GM23338 (cell line): ENCODE results near the gene FAM241B.

Experiments used
- CREB1 ChIP-seq: fragments of 250-450 bp; sonication (Bioruptor Pico); IDR thresholded peaks from 2 replicates; pipeline ENCODE4 v1.5.0; 2020; ENCODE audit warnings: low read depth, mild to moderate bottlenecking, moderate library complexity
- POLR2AphosphoS5 ChIP-seq: IDR thresholded peaks from 2 replicates; pipeline ENCODE4 v1.6.1; 2016; ENCODE audit warnings: antibody characterized with exemption, low read depth
- ZNF114 ChIP-seq: fragments of 250-450 bp; sonication (Bioruptor Pico); IDR thresholded peaks from 2 replicates; pipeline ENCODE4 v1.5.0; 2020; ENCODE audit warnings: mild to moderate bottlenecking, moderate library complexity
- TF ChIP-seq, protein P1 (sequence below), 2 experiments: fragments of 200-600 bp in 1 of 2; sonication (generic) in 1 of 2; conservative IDR thresholded peaks; 2 replicates each; pipeline versions ENCODE4 v1.5.1 to v1.6.1; 2016 to 2017; ENCODE audit warnings: antibody characterized with exemption in 2 of 2, low read depth in 2 of 2, mild to moderate bottlenecking in 2 of 2, moderate library complexity in 1 of 2

- no peak for TF ChIP-seq POLR2AphosphoS5
- no peak for TF ChIP-seq CREB1 (CRISPR knock-in tag)
- TF ChIP-seq, protein P1, sequence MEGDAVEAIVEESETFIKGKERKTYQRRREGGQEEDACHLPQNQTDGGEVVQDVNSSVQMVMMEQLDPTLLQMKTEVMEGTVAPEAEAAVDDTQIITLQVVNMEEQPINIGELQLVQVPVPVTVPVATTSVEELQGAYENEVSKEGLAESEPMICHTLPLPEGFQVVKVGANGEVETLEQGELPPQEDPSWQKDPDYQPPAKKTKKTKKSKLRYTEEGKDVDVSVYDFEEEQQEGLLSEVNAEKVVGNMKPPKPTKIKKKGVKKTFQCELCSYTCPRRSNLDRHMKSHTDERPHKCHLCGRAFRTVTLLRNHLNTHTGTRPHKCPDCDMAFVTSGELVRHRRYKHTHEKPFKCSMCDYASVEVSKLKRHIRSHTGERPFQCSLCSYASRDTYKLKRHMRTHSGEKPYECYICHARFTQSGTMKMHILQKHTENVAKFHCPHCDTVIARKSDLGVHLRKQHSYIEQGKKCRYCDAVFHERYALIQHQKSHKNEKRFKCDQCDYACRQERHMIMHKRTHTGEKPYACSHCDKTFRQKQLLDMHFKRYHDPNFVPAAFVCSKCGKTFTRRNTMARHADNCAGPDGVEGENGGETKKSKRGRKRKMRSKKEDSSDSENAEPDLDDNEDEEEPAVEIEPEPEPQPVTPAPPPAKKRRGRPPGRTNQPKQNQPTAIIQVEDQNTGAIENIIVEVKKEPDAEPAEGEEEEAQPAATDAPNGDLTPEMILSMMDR (conservative IDR thresholded peaks at IDR 0.05; ENCODE audit: low read depth in 2 of 2) = no peak
- TF ChIP-seq ZNF114 (CRISPR knock-in tag) = no peak
These were observed 10.3 kb downstream of the FAM241B start for GRCh38 chr10:69640196-69640980.
